HepG2 (cell line): ENCODE results near the gene PPIL6. TPM values are rescaled to one million over a fixed set of nuclear protein-coding genes. Genes with fewer than 3 reads are reported as not detected.

Experiments
- ATAC-seq: fragments of 200-7000 bp; cut with Tn5 transposase; 3 replicates; pipeline ENCODE4 v1.9.1; 2020; ENCODE audit warnings: mild to moderate bottlenecking, moderate library complexity
- BruUV-seq: library from RNA; stranded (reverse); fragments of 400-500 nt; replicated peaks from 2 replicates; lab custom pipeline; 2021; lab: Mats Ljungman, UMichigan
- CTCF ChIA-PET: fragments of 300-600 bp; formaldehyde crosslinking; extraction: SDS; loops from one replicate; lab custom pipeline; 2021; ENCODE audit warnings: low total read pairs, inconsistent platforms, low intra/inter-chr PET ratio; lab: Yijun Ruan, JAX
- POLR2A ChIA-PET: fragments of 350-600 bp; sonication (Branson Sonifier 250); formaldehyde crosslinking; loops from one replicate; lab custom pipeline; 2020; ENCODE audit warnings: antibody characterized with exemption, inconsistent platforms; lab: Yijun Ruan, JAX
- DNase-seq: peaks from one replicate; pipeline ENCODE4 v3.0.0-alpha.2; 2015; ENCODE audit warnings: low spot score
- FAIRE-seq: peaks from 3 replicates; lab custom pipeline; 2011; peaks lifted over from hg19 to GRCh38; lab: Jason Lieb, UNC
- H2AFZ ChIP-seq: one replicate; pipeline ENCODE4 v1.6.1; 2011; ENCODE audit warnings: low read length, inconsistent platforms
- H3K27ac ChIP-seq: fragments of 300-600 bp; 3 replicates; pipeline ENCODE4 v1.8.0; 2011; ENCODE audit warnings: mixed run types, mild to moderate bottlenecking, mixed read lengths, low read length, inconsistent platforms; ENCODE audit not compliant: insufficient read depth; ENCODE audit errors: extremely low read length
- H3K27me3 ChIP-seq, 2 experiments: fragments of 200-600 bp in 1 of 2; 2 replicates in 1 of 2; 3 replicates in 1 of 2; pipeline versions ENCODE4 v1.6.0 to v1.8.0; 2011; ENCODE audit warnings: low read length in 2 of 2, mild to moderate bottlenecking in 2 of 2, moderate library complexity in 2 of 2, inconsistent platforms in 1 of 2; ENCODE audit not compliant: insufficient read depth in 2 of 2, control insufficient read depth in 1 of 2
- H3K36me3 ChIP-seq, 2 experiments: fragments of 200-600 bp in 1 of 2; replicated peaks in 1 of 2; 2 replicates in 1 of 2; 3 replicates in 1 of 2; pipeline versions ENCODE4 v1.5.1 to v1.8.0; 2011; ENCODE audit warnings: low read length in 2 of 2, inconsistent platforms in 1 of 2; ENCODE audit not compliant: insufficient read depth in 2 of 2, control insufficient read depth in 1 of 2
- H3K4me1 ChIP-seq: 2 replicates; pipeline ENCODE4 v1.5.1; 2012; ENCODE audit warnings: low read length, inconsistent platforms; ENCODE audit not compliant: insufficient read depth
- H3K4me2 ChIP-seq: 2 replicates; pipeline ENCODE4 v1.6.0; 2011; ENCODE audit warnings: low read depth, low read length, inconsistent platforms
- H3K4me3 ChIP-seq, 3 experiments: fragments of 200-600 bp in 1 of 3; sonication (generic), shearing (Covaris generic) in 1 of 3; replicated peaks in 1 of 3; 2 replicates each; pipeline ENCODE4 v1.5.1; 2011 to 2016; ENCODE audit warnings: low read length in 3 of 3, inconsistent platforms in 2 of 3, low read depth in 2 of 3, mild to moderate bottlenecking in 2 of 3, control low read depth in 1 of 3, mixed read lengths in 1 of 3; ENCODE audit not compliant: insufficient read depth in 1 of 3
- H3K79me2 ChIP-seq: one replicate; pipeline ENCODE4 v1.6.1; 2011; ENCODE audit warnings: low read length, inconsistent platforms; ENCODE audit not compliant: insufficient read depth
- H3K9ac ChIP-seq: 2 replicates; pipeline ENCODE4 v1.6.0; 2011; ENCODE audit warnings: mild to moderate bottlenecking, low read depth, low read length, inconsistent platforms; ENCODE audit not compliant: insufficient read depth
- H3K9me3 ChIP-seq: 2 replicates; pipeline ENCODE4 v1.5.1; 2012; ENCODE audit warnings: mild to moderate bottlenecking, low read length
- H4K20me1 ChIP-seq: 2 replicates; pipeline ENCODE4 v1.6.0; 2011; ENCODE audit warnings: inconsistent platforms, mild to moderate bottlenecking, low read length, moderate library complexity; ENCODE audit not compliant: insufficient read depth
- WGBS: methylation state at CpG from one replicate; pipeline ENCODE4 v1.1.6; 2017; ENCODE audit warnings: low lambda C conversion rate; 5-methylcytosine and 5-hydroxymethylcytosine counted together
- in situ Hi-C: cut with HindIII; loops from 2 replicates; pipeline ENCODE4 v1.10.0; 2017; ENCODE audit warnings: low pct_unique_long_range_greater_than_20kb; ENCODE audit not compliant: extremely low pct_ligation_motif_present
- intact Hi-C: fragments of 100-400 bp; cut with micrococcal nuclease; formaldehyde crosslinking; loops from one replicate; pipeline ENCODE4 v1.10.0; 2022; ENCODE audit not compliant: unreplicated experiment
- polyA plus RNA-seq, 8 experiments: library from polyadenylated mRNA; depleted of rRNA in 3 of 8; stranded (reverse) in 7 of 8; unstranded in 1 of 8; fragments of >200 nt; fragmentation: Illumina TruSeq in 4 of 8; extraction: Trizol in 4 of 8; gene quantifications; 2 replicates each; pipeline versions ENCODE4 v1.2.1 to v1.2.3, GENCODE V29; 2011 to 2016; ENCODE audit warnings: low read depth in 4 of 8, missing spikeins in 1 of 8, mixed read lengths in 1 of 8; ENCODE audit not compliant: insufficient read depth in 1 of 8
- total RNA-seq, 5 experiments: library from RNA; depleted of rRNA; stranded (reverse); fragments of >200 nt; fragmentation: Illumina TruSeq; extraction: Trizol; gene quantifications; 2 replicates each; pipeline ENCODE4 v1.2.3, GENCODE V29; 2016; ENCODE audit warnings: low read depth in 1 of 5
- TF ChIP-seq, protein P1 (sequence below): sonication (generic); formaldehyde crosslinking; IDR thresholded peaks from 2 replicates; pipeline ENCODE4 v1.4.0; 2020; ENCODE audit warnings: low read depth, missing genetic modification reagents
- TF ChIP-seq, protein P2 (sequence below): IDR thresholded peaks from 2 replicates; pipeline ENCODE4 v1.4.0; 2020; ENCODE audit warnings: mild to moderate bottlenecking, missing genetic modification reagents
- TF ChIP-seq, protein P3 (sequence below): sonication (generic); formaldehyde crosslinking; IDR thresholded peaks from 2 replicates; pipeline ENCODE4 v1.9.0; 2021; ENCODE audit warnings: missing genetic modification reagents, borderline replicate concordance

Gene PPIL6
- total and polyA plus RNA-seq, 2 of the 13 experiments (the other 11 are each of a cell fraction or from before 2014, with no cell fraction given) = 0.22 to 0.46 TPM

DNA sequence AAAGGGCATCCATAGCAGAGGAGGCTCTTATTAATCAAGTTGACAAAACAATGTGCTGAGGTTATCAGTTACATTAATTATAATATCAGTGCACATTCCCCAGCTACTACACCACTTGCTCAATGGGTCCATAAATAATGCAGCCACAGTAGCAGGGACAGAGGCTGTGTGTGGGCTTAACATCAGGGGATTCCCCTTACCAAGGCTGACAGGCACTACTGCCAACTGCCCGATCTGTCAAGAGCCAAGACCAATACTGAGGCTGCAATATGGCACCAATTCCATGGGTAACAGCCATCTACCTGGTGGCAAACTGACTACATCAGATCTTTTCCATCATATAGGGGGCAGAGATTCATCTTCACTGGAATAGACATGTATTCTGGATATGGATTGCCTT, 80.1 kb downstream of the PPIL6 start:
- BruUV-seq = no TSS peak
- in situ Hi-C loops (no loop called here), intact Hi-C loops (loop anchor here (5.0 kb wide), 1 partner anchor 63 kb away; no protein-coding TSS in a partner anchor)
- TF ChIP-seq, protein P1, sequence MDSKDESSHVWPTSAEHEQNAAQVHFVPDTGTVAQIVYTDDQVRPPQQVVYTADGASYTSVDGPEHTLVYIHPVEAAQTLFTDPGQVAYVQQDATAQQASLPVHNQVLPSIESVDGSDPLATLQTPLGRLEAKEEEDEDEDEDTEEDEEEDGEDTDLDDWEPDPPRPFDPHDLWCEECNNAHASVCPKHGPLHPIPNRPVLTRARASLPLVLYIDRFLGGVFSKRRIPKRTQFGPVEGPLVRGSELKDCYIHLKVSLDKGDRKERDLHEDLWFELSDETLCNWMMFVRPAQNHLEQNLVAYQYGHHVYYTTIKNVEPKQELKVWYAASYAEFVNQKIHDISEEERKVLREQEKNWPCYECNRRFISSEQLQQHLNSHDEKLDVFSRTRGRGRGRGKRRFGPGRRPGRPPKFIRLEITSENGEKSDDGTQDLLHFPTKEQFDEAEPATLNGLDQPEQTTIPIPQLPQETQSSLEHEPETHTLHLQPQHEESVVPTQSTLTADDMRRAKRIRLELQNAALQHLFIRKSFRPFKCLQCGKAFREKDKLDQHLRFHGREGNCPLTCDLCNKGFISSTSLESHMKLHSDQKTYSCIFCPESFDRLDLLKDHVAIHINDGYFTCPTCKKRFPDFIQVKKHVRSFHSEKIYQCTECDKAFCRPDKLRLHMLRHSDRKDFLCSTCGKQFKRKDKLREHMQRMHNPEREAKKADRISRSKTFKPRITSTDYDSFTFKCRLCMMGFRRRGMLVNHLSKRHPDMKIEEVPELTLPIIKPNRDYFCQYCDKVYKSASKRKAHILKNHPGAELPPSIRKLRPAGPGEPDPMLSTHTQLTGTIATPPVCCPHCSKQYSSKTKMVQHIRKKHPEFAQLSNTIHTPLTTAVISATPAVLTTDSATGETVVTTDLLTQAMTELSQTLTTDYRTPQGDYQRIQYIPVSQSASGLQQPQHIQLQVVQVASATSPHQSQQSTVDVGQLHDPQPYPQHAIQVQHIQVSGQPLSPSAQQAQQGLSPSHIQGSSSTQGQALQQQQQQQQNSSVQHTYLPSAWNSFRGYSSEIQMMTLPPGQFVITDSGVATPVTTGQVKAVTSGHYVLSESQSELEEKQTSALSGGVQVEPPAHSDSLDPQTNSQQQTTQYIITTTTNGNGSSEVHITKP (CRISPR knock-in tag) = no peak
- TF ChIP-seq, protein P2, sequence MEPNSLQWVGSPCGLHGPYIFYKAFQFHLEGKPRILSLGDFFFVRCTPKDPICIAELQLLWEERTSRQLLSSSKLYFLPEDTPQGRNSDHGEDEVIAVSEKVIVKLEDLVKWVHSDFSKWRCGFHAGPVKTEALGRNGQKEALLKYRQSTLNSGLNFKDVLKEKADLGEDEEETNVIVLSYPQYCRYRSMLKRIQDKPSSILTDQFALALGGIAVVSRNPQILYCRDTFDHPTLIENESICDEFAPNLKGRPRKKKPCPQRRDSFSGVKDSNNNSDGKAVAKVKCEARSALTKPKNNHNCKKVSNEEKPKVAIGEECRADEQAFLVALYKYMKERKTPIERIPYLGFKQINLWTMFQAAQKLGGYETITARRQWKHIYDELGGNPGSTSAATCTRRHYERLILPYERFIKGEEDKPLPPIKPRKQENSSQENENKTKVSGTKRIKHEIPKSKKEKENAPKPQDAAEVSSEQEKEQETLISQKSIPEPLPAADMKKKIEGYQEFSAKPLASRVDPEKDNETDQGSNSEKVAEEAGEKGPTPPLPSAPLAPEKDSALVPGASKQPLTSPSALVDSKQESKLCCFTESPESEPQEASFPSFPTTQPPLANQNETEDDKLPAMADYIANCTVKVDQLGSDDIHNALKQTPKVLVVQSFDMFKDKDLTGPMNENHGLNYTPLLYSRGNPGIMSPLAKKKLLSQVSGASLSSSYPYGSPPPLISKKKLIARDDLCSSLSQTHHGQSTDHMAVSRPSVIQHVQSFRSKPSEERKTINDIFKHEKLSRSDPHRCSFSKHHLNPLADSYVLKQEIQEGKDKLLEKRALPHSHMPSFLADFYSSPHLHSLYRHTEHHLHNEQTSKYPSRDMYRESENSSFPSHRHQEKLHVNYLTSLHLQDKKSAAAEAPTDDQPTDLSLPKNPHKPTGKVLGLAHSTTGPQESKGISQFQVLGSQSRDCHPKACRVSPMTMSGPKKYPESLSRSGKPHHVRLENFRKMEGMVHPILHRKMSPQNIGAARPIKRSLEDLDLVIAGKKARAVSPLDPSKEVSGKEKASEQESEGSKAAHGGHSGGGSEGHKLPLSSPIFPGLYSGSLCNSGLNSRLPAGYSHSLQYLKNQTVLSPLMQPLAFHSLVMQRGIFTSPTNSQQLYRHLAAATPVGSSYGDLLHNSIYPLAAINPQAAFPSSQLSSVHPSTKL (CRISPR knock-in tag) = no peak
- TF ChIP-seq, protein P3, sequence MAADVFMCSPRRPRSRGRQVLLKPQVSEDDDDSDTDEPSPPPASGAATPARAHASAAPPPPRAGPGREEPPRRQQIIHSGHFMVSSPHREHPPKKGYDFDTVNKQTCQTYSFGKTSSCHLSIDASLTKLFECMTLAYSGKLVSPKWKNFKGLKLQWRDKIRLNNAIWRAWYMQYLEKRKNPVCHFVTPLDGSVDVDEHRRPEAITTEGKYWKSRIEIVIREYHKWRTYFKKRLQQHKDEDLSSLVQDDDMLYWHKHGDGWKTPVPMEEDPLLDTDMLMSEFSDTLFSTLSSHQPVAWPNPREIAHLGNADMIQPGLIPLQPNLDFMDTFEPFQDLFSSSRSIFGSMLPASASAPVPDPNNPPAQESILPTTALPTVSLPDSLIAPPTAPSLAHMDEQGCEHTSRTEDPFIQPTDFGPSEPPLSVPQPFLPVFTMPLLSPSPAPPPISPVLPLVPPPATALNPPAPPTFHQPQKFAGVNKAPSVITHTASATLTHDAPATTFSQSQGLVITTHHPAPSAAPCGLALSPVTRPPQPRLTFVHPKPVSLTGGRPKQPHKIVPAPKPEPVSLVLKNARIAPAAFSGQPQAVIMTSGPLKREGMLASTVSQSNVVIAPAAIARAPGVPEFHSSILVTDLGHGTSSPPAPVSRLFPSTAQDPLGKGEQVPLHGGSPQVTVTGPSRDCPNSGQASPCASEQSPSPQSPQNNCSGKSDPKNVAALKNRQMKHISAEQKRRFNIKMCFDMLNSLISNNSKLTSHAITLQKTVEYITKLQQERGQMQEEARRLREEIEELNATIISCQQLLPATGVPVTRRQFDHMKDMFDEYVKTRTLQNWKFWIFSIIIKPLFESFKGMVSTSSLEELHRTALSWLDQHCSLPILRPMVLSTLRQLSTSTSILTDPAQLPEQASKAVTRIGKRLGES (CRISPR knock-in tag) = no peak
- H3K27ac ChIP-seq = no peak overlapping the region
- ChIA-PET CTCF (no interaction called here), POLR2A (interaction anchor here (0.6 kb wide), 1 partner anchor 827 kb away, joined by 3 read pairs; no protein-coding TSS in a partner anchor)
- FAIRE-seq (no peak), ATAC-seq (no peak), DNase-seq (no peak)
- no peaks in the 10 kb centered on the region for H3K27me3 ChIP-seq
- 0 out of 2 replicates have a peak, but pooled peaks cover 6% of the 10 kb centered on the region for H4K20me1 ChIP-seq
- no peak overlapping the region for H3K4me3 ChIP-seq
- peaks cover 17% of the 10 kb centered on the region for H3K9me3 ChIP-seq
- no peaks in the 10 kb centered on the region for H3K79me2 ChIP-seq
- peaks cover 1 to 36% of the 10 kb centered on the region in 2 experiments for H3K36me3 ChIP-seq
- H2AFZ ChIP-seq = no peak overlapping the region
- 100% methylated on average over 1 of the region's 1 CpG for WGBS
- no peak overlapping the region for H3K4me2 ChIP-seq
- H3K9ac ChIP-seq = no peak overlapping the region
- no peaks in the 10 kb centered on the region for H3K4me1 ChIP-seq
